Endothelial cell (in vitro differentiated cells): ENCODE results near the gene JAG2. TPM values are rescaled to one million over a fixed set of nuclear protein-coding genes. Genes with fewer than 3 reads are reported as not detected.

Experiments used
- DNase-seq: peaks from one replicate; pipeline ENCODE4 v3.0.0; 2021; ENCODE audit warnings: low spot score
- H3K27ac Mint-ChIP-seq: one replicate; pipeline ENCODE4 v1.8.0; 2021; ENCODE audit warnings: mixed read lengths, inconsistent platforms; ENCODE audit not compliant: unreplicated experiment
- H3K27me3 Mint-ChIP-seq: one replicate; pipeline ENCODE4 v1.8.0; 2021; ENCODE audit warnings: mild to moderate bottlenecking, moderate library complexity, mixed read lengths, inconsistent platforms; ENCODE audit not compliant: unreplicated experiment
- H3K36me3 Mint-ChIP-seq: one replicate; pipeline ENCODE4 v1.8.0; 2021; ENCODE audit warnings: mild to moderate bottlenecking, low read depth, mixed read lengths, inconsistent platforms; ENCODE audit not compliant: unreplicated experiment
- H3K4me1 Mint-ChIP-seq: one replicate; pipeline ENCODE4 v1.8.0; 2021; ENCODE audit warnings: mild to moderate bottlenecking, mixed read lengths, inconsistent platforms; ENCODE audit not compliant: unreplicated experiment
- H3K4me3 Mint-ChIP-seq: one replicate; pipeline ENCODE4 v1.8.0; 2021; ENCODE audit warnings: mild to moderate bottlenecking, mixed read lengths, inconsistent platforms; ENCODE audit not compliant: unreplicated experiment
- H3K9me3 Mint-ChIP-seq: one replicate; pipeline ENCODE4 v1.8.0; 2021; ENCODE audit warnings: mixed read lengths, inconsistent platforms; ENCODE audit not compliant: unreplicated experiment
- CTCF ChIP-seq: fragments of 200-600 bp; sonication (generic); IDR thresholded peaks from one replicate; pipeline ENCODE4 v1.5.0; 2021; ENCODE audit warnings: antibody characterized with exemption; ENCODE audit not compliant: unreplicated experiment
- total RNA-seq: library from RNA; stranded (reverse); fragmentation: NEBNext Ultra II Directional; extraction: Animal tissue kit (Norgen Biotek cat#: 25700); gene quantifications from one replicate; pipeline ENCODE4 v1.2.1, GENCODE V29; 2021; ENCODE audit not compliant: unreplicated experiment

JAG2 gene
- total RNA-seq, 1 donor from 2014 or later = 280 TPM

DNA sequence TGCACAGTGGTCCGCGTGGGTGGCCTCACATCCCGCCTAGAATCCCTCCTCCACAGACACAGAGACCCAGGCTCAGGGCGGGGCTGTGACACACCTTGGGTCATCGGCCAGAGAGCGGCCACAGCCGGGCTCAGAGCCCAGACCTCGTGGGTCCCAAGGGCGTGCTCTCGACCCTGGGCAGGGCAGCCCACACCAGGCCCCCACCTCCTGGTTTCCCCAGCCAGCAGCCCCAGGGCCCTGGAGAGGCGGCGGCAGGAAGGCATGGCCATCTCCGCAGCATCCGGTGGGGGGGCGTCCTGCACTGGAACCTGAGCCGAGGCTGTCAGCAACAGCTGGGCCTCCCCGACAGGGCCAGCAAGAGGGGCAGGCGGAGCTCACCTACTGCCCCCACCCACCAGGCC lies 15.2 kb downstream of the JAG2 start:
- Mint-ChIP-seq H3K27me3 (peaks cover 6% of the 10 kb centered on the region), H3K36me3 (no peaks in the 10 kb centered on the region), H3K4me3 (no peak overlapping the region), H3K4me1 (no peaks in the 10 kb centered on the region), H3K27ac (no peak overlapping the region), H3K9me3 (no peaks in the 10 kb centered on the region)
- DNase-seq = no peak
- TF ChIP-seq CTCF = no peak

DNA sequence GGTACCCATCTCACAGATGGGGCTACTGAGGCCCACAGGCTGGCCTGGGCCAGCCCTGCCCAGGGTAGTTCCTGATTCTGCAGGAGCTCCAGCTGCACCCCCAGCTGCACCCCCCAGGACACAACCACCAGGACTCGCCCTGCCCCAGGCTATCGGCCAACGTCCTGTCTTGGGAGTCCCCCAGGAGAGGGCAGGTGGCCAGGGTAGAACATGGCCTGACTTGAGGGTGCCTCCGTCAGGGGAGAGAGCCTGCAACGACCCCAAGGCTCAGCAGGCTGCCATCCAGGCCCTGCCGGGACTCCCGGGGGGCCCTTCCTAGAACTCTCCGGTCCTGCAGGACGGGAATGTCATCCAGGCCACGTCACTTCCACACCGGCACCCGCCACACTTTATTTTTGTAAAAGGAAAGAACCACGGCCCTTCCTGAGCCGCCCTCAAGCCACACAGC lies 15.8 kb downstream of the JAG2 start:
- no peaks in the 10 kb centered on the region for H3K9me3 Mint-ChIP-seq
- H3K36me3 Mint-ChIP-seq = no peaks in the 10 kb centered on the region
- no peak for TF ChIP-seq CTCF
- no peaks in the 10 kb centered on the region for H3K4me1 Mint-ChIP-seq
- peaks cover 6% of the 10 kb centered on the region for H3K27me3 Mint-ChIP-seq
- no peak overlapping the region for H3K4me3 Mint-ChIP-seq
- DNase-seq = no peak
- H3K27ac Mint-ChIP-seq = no peak overlapping the region

DNA sequence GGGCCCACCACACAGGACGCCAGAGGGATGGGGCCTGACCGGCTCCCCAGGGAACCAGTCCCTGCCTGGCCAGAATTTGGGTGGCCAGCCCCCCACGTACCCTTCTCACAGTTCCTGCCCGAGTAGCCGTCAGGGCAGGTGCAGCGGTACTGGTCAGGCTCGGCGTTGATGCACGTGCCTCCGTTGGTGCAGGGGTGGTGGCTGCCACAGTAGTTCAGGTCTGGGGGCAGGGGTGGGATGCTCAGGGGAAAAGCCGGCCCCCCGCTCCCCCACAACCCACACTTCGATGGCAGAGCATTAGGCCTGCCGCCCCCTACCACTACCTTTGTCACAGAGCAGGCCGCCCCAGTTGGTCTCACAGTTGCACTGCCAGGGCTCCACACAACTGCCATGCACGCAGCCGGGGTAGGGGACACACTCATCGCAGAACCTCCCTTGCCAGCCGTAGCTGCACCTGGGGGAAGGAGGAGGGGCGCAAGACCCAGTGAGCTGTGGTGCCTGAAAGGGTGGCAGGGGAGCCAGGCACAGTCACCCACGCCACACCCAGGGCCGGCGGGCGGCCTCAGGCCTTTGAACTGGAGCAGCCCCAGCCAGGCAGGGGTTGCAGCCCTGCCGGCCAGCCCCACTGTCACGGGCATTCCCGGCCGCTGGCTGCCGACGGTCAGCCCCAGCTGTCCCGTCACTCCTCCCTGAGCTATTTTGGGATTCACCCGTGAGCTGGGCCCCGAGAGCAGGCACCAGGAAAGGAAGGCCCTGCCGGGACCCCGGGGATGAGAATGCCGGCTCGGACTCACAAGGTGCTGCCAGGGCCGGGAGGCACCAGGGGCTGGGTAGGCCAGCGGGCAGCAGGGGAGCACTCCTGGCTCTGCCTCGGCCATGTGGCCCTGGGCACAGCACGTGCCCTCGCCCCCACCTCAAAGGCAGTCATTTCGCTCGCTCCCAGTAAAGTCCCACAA lies 16.5 kb downstream of the JAG2 start:
- Mint-ChIP-seq H3K27ac (no peak overlapping the region), H3K27me3 (peaks cover 6% of the 10 kb centered on the region), H3K4me3 (no peak overlapping the region), H3K4me1 (no peaks in the 10 kb centered on the region), H3K9me3 (no peaks in the 10 kb centered on the region), H3K36me3 (no peaks in the 10 kb centered on the region)
- no peak for TF ChIP-seq CTCF
- DNase-seq = no peak

DNA sequence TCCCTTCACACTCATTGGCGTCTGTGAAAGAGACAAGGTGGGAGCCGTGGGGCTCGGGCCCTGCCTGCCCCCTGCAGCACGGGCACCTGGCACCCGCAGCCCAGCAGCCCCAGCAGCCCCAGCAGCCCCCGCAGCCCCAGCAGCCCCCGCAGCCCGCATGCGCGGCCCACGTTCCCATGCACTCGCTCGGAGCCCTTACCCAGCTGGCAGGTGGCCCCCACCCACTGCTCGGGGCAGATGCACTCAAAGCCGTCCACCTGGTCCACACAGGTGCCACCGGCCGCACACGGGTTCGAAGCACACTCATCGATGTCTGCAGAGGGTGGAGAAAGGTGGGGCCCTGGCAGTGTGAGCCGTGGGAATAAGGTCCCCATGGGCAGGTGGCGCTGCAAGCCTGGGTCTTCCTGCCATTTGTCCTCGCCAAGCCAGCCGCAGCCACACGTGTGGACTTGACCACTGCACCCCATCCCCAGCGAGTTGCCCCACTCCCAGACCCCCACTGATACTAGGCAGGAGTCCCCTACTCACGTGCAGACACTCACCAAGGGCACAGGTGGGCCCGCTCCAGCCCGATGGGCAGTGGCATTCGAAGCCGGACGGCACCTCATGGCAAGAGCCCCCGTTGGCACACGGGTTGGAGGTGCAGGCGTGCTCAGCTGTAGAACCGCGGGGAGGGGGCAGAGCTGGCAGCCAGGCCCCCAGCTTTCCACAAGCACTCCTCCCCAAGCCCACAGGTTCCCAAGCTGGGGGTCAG lies 17.3 kb downstream of the JAG2 start:
- no peaks in the 10 kb centered on the region for H3K9me3 Mint-ChIP-seq
- no peak for TF ChIP-seq CTCF
- no peak overlapping the region for H3K27ac Mint-ChIP-seq
- no peaks in the 10 kb centered on the region for H3K36me3 Mint-ChIP-seq
- peaks cover 6% of the 10 kb centered on the region for H3K27me3 Mint-ChIP-seq
- no peak overlapping the region for H3K4me3 Mint-ChIP-seq
- no peaks in the 10 kb centered on the region for H3K4me1 Mint-ChIP-seq
- DNase-seq = no peak
